Measurements from ENCODE around the gene PCDHGB2.
"Not testable (repeated sequence)": the region's sequence is repeated elsewhere in the genome, so short reads cannot be mapped to it uniquely, and the experiment has no call there.

Gene PCDHGB2

DNA sequence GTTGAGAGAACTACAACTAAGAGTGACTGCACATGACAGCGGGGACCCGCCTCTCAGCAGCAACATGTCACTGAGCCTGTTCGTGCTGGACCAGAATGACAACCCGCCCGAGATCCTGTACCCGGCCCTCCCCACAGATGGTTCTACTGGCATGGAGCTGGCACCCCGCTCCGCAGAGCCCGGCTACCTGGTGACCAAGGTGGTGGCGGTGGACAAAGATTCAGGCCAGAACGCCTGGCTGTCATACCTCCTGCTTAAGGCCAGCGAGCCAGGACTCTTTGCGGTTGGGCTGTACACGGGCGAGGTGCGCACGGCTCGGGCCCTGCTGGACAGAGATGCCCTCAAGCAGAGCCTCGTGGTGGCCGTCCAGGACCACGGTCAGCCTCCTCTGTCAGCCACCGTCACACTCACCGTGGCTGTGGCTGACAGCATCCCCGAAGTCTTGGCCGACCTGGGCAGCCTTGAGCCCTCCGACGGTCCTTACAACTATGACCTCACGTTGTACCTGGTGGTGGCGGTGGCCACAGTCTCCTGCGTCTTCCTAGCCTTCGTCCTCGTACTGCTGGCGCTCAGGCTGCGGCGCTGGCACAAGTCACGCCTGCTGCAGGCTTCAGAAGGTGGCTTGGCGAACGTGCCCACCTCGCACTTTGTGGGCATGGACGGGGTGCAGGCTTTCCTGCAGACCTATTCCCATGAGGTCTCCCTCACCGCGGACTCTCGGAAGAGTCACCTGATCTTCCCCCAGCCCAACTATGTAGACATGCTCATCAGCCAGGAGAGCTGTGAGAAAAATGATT lies 24.9 kb downstream of the PCDHGB2 start:
- no peak for DNase-seq (ENCODE audit: low read depth in 2 of 2)

DNA sequence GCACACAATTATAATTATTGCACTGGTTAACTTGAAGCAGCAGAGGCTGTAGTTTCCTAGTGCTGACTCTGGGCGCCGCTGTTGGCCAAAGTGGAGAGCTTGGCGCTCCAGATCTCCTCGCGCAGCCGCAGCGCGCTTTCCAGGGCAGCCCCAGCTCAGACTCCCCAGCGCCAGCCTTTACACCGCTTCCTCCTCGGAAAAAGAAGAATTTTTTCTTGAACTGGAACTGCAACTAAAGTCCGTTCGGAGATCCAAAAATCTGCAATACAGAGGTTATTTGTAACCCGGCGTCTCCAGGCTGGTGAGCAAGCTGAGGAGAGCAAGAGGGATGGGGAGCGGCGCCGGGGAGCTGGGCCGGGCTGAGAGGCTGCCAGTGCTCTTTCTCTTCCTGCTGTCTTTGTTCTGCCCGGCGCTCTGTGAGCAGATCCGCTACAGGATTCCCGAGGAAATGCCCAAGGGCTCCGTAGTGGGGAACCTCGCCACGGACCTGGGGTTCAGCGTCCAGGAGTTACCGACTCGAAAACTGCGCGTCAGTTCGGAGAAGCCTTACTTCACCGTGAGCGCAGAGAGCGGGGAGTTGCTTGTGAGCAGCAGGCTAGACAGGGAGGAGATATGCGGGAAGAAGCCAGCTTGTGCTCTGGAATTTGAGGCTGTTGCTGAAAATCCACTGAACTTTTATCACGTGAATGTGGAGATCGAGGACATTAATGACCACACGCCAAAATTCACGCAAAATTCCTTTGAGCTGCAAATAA lies 27.9 kb downstream of the PCDHGB2 start, which contains the start of gene PCDHGB4:
Gene PCDHGB4, plus strand, starts transcription at position 142 of the 755 bp plus-strand sequence. Its CDS starts 187 bp downstream, at position 329.
- not testable (repeated sequence) for DNase-seq (ENCODE audit: low read depth in 2 of 2)

DNA sequence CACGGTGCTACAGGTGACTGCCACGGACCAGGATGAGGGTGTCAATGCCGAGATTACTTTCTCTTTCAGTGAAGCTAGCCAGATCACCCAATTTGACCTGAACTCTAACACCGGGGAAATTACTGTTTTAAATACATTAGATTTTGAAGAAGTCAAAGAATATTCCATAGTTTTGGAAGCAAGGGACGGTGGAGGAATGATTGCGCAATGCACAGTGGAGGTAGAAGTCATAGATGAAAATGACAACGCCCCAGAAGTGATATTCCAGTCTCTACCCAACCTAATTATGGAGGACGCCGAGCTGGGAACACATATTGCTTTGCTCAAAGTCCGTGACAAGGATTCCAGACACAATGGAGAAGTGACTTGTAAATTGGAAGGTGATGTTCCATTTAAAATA lies 28.9 kb downstream of the PCDHGB2 start:
- DNase-seq (ENCODE audit: low read depth in 2 of 2): no peak

DNA sequence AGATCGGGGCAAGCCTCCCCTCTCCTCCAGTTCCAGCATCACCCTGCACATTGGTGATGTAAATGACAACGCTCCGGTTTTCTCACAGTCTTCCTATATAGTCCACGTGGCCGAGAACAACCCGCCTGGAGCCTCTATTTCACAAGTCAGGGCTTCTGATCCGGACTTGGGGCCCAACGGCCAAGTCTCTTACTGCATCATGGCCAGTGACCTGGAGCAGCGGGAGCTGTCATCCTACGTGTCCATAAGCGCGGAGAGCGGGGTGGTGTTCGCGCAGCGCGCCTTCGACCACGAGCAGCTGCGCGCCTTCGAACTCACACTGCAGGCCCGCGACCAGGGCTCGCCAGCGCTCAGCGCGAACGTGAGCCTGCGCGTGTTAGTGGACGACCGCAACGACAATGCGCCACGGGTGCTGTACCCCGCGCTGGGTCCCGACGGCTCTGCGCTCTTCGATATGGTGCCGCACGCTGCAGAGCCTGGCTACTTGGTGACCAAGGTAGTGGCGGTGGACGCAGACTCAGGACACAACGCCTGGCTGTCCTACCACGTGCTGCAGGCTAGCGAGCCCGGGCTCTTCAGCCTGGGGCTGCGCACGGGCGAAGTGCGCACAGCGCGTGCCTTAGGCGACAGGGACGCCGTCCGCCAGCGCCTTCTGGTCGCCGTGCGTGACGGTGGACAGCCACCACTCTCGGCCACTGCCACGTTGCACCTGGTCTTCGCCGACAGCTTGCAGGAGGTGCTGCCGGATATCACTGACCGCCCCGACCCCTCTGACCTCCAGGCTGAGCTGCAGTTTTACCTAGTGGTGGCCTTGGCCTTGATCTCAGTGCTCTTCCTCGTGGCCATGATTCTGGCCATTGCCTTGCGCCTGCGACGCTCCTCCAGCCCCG lies 29.6 kb downstream of the PCDHGB2 start:
- DNase-seq (ENCODE audit: low read depth in 2 of 2): no peak

DNA sequence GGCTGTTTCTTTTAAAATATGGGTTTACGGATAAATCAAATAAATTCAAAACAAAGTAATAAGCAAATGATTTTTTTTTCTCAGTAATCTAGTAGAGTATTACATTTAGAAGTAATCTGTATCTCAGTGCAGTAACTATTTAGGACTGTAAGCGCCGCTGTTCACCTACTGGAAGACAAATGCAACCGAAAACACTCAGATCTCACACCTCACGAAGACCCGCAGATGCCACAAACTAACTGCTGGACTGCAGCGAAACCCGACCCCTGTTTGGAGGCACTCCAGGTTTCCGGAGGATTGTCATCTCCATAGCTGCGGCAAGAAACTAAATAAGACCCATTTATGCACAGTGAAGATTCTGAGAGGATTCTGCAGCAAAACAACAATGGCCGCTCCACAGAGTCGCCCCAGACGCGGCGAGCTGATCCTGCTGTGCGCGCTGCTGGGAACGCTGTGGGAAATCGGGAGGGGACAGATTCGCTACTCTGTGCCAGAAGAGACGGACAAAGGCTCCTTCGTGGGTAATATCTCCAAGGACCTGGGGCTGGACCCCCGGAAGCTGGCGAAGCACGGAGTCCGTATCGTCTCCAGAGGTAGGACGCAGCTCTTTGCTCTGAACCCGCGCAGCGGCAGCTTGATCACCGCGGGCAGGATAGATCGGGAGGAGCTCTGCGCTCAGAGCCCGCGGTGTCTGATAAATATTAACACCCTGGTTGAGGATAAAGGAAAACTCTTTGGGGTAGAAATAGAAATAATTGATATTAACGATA lies 32.8 kb downstream of the PCDHGB2 start, which contains the start of gene PCDHGA8:
Gene PCDHGA8, plus strand, starts transcription at position 205 of the 770 bp plus-strand sequence. Its CDS starts 181 bp downstream, at position 386.
- no peak for DNase-seq (ENCODE audit: low read depth in 2 of 2)

DNA sequence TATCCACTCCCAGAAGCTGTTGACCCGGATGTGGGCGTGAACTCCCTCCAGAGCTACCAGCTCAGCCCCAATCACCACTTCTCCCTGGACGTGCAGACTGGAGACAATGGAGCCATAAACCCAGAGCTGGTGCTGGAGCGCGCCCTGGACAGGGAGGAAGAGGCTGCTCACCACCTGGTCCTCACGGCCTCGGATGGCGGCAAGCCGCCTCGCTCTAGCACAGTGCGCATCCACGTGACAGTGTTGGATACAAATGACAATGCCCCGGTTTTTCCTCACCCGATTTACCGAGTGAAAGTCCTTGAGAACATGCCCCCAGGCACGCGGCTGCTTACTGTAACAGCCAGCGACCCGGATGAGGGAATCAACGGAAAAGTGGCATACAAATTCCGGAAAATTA lies 33.5 kb downstream of the PCDHGB2 start:
- DNase-seq (ENCODE audit: low read depth in 2 of 2): no peak

DNA sequence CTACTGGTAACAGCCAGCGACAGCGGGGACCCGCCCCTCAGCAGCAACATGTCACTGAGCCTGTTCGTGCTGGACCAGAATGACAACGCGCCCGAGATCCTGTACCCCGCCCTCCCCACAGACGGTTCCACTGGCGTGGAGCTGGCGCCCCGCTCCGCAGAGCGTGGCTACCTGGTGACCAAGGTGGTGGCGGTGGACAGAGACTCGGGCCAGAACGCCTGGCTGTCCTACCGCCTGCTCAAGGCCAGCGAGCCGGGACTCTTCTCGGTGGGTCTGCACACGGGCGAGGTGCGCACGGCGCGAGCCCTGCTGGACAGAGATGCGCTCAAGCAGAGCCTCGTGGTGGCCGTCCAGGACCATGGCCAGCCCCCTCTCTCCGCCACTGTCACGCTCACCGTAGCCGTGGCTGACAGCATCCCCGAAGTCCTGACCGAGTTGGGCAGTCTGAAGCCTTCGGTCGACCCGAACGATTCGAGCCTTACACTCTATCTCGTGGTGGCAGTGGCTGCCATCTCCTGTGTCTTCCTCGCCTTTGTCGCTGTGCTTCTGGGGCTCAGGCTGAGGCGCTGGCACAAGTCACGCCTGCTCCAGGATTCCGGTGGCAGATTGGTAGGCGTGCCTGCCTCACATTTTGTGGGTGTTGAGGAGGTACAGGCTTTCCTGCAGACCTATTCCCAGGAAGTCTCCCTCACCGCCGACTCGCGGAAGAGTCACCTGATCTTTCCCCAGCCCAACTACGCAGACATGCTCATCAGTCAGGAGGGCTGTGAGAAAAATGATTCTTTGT lies 34.8 kb downstream of the PCDHGB2 start:
- not testable (repeated sequence) for DNase-seq (ENCODE audit: low read depth in 2 of 2)

DNA sequence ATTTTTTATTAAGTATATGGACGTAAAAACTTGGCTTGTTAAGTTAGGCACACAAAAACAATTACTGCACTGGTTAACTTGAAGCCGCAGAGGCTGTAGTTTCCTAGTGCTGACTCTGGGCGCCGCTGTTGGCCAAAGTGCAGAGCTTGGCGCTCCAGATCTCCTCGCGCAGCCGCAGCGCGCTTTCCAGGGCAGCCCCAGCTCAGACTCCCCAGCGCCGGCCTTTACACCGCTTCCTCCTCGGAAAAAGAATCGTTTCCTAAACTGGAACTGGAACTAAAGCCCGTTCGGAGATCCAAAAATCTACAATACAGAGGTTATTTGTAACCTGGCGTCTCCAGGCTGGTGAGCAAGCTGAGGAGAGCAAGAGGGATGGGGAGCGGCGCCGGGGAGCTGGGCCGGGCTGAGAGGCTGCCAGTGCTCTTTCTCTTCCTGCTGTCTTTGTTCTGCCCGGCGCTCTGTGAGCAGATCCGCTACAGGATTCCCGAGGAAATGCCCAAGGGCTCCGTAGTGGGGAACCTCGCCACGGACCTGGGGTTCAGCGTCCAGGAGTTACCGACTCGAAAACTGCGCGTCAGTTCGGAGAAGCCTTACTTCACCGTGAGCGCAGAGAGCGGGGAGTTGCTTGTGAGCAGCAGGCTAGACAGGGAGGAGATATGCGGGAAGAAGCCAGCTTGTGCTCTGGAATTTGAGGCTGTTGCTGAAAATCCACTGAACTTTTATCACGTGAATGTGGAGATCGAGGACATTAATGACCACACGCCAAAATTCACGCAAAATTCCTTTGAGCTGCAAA lies 38.2 kb downstream of the PCDHGB2 start, which contains the start of gene PCDHGB5:
Gene PCDHGB5, plus strand, starts transcription at position 192 of the 796 bp plus-strand sequence. Its CDS starts 181 bp downstream, at position 373.
- DNase-seq (ENCODE audit: low read depth in 2 of 2): not testable (repeated sequence)

DNA sequence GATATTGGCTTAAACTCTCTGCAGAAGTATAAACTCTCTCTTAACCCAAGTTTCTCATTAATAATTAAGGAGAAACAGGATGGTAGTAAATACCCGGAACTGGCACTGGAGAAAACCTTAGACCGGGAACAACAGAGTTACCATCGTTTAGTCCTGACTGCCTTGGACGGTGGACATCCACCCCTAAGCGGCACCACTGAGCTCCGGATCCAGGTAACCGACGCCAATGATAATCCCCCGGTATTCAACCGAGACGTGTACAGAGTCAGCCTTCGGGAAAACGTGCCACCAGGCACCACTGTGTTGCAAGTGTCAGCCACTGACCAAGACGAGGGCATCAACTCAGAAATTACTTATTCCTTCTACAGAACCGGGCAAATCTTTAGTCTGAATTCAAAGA lies 38.8 kb downstream of the PCDHGB2 start:
- DNase-seq (ENCODE audit: low read depth in 2 of 2): no peak

DNA sequence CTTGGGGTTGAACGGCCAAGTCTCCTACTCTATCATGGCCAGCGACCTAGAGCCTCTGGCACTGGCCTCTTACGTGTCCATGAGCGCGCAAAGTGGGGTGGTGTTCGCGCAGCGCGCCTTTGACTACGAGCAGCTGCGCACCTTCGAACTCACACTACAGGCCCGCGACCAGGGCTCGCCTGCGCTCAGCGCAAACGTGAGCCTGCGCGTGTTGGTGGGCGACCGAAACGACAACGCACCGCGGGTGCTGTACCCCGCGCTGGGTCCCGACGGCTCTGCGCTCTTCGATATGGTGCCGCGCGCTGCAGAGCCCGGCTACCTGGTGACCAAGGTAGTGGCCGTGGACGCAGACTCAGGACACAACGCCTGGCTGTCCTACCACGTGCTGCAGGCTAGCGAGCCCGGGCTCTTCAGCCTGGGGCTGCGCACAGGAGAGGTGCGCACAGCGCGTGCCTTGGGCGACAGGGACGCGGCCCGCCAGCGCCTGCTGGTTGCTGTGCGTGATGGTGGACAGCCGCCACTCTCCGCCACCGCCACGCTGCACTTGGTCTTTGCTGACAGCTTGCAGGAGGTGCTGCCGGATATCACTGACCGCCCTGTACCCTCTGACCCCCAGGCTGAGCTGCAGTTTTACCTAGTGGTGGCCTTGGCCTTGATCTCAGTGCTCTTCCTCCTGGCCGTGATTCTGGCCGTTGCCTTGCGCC lies 39.9 kb downstream of the PCDHGB2 start:
- no peak for DNase-seq (ENCODE audit: low read depth in 2 of 2)

DNA sequence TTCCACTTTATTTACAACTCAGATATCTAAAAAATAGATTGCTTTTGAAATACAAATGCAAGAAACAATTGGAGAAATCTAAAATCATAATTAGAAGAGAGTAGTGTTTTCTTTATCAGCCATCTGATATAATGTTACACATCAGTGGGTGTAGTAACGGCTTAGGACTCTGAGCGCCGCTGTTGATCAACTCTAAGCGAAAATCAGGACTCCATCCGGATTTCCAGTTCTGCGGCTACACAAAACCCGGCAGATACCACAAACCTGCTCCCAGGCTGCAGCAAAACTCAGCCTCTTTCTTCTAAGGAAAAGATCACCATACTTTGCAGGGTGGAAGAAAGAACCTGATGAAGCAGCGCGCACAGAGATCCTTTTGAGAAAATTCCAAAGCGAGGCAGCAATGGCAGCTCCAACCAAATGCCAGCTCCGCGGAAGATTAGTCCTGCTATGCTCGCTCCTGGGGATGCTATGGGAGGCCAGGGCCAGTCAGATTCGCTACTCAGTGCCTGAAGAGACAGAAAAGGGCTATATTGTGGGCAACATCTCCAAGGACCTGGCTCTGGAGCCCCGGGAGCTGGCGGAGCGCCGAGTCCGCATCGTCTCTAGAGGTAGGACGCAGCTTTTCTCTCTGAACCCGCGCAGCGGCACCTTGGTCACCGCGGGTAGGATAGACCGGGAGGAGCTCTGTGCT lies 42.9 kb downstream of the PCDHGB2 start, which contains the start of gene PCDHGA9:
Gene PCDHGA9, plus strand, starts transcription at position 226 of the 691 bp plus-strand sequence. Its CDS starts 175 bp downstream, at position 401.
- DNase-seq (ENCODE audit: low read depth in 2 of 2): no peak

DNA sequence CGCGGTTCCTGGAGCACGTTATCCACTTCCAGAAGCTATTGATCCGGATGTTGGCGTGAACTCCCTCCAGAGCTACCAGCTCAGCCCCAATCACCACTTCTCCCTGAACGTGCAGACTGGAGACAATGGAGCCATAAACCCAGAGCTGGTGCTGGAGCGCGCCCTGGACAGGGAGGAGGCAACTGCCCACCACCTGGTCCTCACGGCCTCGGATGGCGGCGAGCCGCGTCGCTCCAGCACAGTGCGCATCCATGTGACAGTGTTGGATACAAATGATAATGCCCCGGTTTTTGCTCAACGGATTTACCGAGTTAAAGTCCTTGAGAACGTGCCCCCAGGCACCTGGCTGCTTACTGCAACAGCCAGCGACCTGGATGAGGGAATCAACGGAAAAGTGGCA lies 43.6 kb downstream of the PCDHGB2 start:
- DNase-seq (ENCODE audit: low read depth in 2 of 2): no peak

DNA sequence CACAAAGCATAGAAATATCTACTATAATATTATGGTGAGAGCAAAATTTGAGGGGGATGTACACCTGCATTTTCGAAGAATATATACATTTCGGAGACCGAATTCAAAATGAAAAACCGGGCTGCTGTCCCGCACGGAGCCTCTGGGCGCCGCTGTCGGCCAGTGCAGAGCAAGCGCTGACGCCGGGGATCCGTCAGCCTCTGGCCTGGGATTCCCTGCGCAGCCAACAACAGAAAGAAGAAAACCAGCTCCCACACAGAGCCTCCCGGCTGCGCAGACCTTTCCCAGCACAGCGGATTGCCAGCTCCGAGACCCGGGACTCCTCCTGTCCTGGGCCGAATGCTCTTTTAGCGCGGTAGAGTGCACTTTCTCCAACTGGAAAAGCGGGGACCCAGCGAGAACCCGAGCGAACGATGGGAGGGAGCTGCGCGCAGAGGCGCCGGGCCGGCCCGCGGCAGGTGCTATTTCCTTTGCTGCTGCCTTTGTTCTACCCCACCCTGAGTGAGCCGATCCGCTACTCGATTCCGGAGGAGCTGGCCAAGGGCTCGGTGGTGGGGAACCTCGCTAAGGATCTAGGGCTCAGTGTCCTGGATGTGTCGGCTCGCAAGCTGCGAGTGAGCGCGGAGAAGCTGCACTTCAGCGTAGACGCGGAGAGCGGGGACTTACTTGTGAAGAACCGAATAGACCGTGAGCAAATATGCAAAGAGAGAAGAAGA lies 48.2 kb downstream of the PCDHGB2 start, which contains the start of gene PCDHGB6:
Gene PCDHGB6, plus strand, starts transcription at position 232 of the 716 bp plus-strand sequence. Its CDS starts 182 bp downstream, at position 414.
- DNase-seq (ENCODE audit: low read depth in 2 of 2): peak in 1 of 2 donors; percentile 23

DNA sequence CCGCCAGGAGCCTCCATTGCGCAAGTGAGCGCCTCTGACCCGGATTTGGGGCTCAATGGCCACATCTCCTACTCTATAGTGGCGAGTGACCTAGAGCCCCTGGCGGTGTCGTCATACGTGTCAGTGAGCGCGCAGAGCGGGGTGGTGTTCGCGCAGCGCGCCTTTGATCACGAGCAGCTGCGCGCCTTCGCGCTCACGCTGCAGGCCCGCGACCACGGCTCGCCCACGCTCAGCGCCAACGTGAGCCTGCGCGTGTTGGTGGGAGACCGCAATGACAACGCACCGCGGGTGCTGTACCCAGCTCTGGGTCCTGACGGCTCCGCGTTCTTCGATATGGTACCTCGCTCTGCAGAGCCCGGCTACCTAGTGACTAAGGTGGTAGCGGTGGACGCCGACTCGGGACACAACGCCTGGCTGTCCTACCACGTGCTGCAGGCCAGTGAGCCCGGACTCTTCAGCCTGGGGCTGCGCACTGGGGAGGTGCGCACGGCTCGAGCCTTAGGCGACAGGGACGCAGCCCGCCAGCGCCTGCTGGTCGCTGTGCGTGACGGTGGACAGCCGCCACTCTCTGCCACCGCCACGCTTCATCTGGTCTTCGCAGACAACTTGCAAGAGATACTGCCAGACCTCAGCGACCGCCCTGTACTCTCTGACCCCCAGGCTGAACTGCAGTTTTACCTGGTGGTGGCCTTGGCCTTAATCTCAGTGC lies 50.0 kb downstream of the PCDHGB2 start:
- no peak for DNase-seq (ENCODE audit: low read depth in 2 of 2)

DNA sequence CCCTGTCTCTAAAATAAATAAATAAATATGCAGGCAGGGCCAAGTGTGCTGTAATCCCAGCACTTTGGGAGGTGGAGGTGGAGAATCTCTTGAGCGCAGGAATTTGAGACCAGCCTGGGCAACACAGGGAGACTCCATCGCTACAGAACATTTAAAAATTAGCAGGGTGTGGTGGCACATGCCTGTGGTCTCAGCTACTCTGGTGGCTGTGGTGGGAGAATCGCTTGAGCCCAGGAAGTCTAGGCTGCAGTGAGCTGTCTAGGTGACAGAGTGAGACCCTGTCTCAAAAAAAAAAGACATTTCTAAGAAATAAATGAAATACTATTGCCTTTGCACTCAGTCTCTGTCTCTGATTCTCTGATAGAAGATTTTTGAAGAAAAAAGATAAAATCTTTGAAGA lies 51.8 kb downstream of the PCDHGB2 start:
- no peak for DNase-seq (ENCODE audit: low read depth in 2 of 2)
